HL-60/S4 treated with phorbol 12-myristate 13-acetate at 8.2 ng/mL for 4 days and 3 days (cell line): ENCODE measurements around the gene RMND5B.
"Not testable (repeated sequence)": the region's sequence is repeated elsewhere in the genome, so short reads cannot be mapped to it uniquely, and the experiment has no call there.

Experiments
- in situ Hi-C: fragments of 300-500 bp; cut with MboI; formaldehyde crosslinking; loops from 2 replicates; pipeline ENCODE4 v1.15.0; 2022; ENCODE audit warnings: low sequenced_read_pairs

Gene RMND5B

DNA sequence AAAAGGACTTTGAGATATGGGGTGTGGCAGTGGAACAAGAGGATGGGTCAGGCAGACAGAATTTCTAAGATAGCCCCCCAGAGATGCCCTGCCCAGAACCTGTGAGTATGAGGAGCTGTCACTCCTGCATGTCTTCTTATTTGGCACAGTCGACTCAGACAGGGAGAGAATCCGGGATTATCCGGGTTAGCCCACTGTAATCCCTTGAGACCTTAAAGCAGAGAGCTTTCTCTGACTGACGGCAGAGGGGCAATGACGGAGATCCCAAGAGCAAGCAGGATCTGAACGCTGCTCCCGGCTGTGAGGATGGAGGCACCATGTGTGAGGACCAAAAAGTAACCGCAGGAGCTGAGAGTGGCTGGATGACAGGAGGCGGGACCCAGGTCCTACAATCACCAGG, 31.7 kb downstream of the RMND5B start:
- in situ Hi-C loops = no loop called here

GRCh38 chr5:178163772-178164735, 33.2 kb downstream of the RMND5B start:
- in situ Hi-C loops = no loop called here

GRCh38 chr5:178165581-178165980, 34.8 kb downstream of the RMND5B start:
- in situ Hi-C loops = no loop called here

DNA sequence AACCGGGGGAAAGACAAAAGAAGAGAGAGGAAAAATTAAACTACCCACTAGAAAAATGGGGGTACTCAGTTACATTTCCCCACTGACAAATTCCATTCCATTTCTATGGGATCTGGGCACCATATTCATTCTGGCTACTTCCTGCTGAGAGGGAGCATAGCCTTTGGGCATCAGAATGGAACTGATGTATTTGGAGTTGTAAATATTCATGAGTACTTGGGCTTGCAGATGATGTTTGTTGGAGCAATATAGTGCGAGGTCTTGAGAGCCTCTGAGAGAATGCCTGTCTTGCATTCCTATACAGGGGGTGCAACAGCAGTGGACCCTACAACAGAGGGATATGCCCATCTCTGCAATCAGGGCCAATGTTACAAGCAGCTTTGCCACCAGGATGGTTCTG, 39.6 kb downstream of the RMND5B start:
- in situ Hi-C loops = no loop called here

- in situ Hi-C loops = no loop called here
Observed at GRCh38 chr5:178174456-178174855, 43.6 kb downstream of the RMND5B start.

- in situ Hi-C loops = no loop called here
Observed at GRCh38 chr5:178176791-178177190, 46.0 kb downstream of the RMND5B start.

GRCh38 chr5:178177569-178177968, 46.8 kb downstream of the RMND5B start:
- in situ Hi-C loops = no loop called here

DNA sequence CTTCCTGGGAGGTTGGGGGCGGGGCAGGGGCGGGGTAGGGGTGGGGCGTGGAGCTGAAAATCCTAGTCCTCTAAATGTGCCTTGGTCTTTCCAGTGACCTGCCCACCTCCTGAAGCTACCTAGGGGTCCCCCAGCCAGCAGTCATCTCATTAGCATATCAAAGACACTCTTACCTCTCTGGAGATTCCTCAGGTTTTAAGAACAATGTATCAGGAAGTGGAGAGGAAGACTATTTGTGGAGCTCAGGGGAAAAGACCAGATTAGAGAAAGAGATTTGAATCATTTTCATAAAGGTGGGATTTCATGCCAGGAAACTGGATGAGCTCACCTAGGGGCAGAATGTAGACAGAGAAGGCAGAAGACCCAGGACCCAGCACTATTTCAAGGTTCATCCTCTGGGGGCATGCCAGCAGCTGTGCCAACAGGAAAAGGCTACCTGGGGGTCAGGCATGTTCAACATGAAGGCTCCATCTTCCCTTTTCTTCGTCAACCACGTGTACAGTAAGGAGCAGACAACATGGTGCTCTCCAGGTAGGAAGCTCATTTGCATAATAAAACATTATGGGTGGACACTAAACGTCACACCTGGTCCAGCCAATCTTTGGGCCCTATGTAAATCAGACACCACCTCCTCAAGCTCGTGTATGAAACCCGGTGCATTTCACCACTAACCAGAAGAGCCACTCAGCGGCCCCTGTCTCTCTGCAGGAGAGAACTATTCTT, 49.5 kb downstream of the RMND5B start:
- in situ Hi-C loops = no loop called here

GRCh38 chr5:178182158-178182876, 51.5 kb downstream of the RMND5B start:
- in situ Hi-C loops = no loop called here

DNA sequence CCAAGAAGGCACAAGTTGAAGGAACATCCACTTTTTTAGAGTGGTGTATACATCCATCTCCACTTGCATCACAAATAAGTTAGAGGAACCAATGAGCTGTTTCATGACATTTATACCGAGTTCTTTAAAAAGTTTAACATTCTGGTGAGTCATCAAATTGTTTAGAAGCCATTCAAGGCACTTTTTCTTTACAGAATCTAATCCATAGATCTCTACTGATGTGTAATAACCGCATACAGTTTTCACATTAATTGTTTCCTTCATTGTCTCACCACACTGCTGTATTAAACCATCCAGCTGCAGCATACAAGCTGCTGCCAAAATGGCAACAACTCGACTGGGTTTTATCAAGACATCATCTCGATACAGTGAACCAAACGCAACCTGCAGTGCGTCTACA, 55.6 kb downstream of the RMND5B start:
- in situ Hi-C loops = no loop called here

GRCh38 chr5:178187014-178187413, 56.2 kb downstream of the RMND5B start, which contains the start of gene GMCL2:
Gene GMCL2, minus strand, starts transcription at chr5:178187371. Its CDS starts 72 bp downstream, at chr5:178187299.
- in situ Hi-C loops = no loop called here

- in situ Hi-C loops = no loop called here
Observed at GRCh38 chr5:178189433-178189832, 58.6 kb downstream of the RMND5B start.

DNA sequence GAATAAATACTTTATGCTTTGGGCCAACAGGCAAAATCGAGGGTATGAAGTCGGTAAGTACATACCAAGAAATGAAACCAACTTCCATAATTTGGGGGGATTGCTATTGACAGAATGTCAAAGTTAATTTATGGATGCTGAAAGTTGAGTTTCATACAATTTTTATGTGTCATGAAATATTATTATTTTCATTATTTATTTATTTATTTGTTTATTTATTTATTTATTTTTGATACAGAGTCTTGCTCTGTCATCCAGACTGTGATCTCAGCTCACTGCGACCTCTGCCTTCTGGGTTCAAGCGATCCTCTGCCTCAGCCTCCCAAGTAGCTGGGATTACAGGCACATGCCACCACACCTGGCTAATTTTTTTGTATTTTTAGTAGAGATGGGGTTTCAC, 60.8 kb downstream of the RMND5B start:
- in situ Hi-C loops = no loop called here

- in situ Hi-C loops = no loop called here
Observed at GRCh38 chr5:178192244-178192643, 61.4 kb downstream of the RMND5B start.

DNA sequence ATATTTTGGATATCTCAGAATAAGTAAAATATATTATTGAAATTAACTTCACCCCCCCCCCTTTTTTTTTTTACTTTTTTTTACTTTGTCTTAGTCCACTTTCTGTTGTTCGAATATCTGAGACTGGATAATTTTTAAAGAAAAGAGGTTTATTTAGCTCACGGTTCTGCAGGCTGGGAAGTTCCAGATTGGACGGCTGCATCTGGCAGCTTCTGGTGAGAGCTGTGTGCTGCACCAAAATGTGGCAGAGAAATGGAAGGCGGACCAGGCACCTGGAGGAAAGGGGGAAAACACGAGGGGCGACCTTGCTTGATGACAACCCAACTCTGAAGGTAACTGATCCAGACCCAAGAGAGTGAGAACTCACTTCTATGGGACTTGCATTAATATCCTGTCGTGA, 62.0 kb downstream of the RMND5B start:
- in situ Hi-C loops = no loop called here

- in situ Hi-C loops = no loop called here
Observed at GRCh38 chr5:178193251-178193809, 62.5 kb downstream of the RMND5B start.

DNA sequence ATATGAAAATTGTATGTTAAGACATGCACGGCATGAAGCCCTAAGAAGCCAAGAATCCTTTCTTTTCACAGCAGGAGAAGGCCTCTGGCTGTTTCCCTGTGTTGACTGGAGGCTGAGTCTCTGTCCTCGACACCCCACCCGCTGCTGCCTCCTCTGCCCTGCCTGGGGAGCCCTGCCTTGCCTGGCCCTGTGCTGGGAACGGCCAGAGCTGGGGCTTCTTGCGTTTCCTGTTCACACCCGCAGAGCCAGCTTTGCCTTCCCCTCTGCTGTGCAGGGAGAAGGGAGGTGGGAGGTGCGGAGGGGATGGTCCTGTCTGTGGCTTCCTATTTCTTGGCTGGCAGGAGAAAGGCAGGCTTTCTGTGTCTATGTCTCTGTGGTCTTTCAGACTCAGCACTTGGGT, 63.2 kb downstream of the RMND5B start:
- in situ Hi-C loops = no loop called here

GRCh38 chr5:178196281-178196812, 65.5 kb downstream of the RMND5B start:
- in situ Hi-C loops = no loop called here

- in situ Hi-C loops = no loop called here
Observed at GRCh38 chr5:178196986-178197385, 66.2 kb downstream of the RMND5B start.

DNA sequence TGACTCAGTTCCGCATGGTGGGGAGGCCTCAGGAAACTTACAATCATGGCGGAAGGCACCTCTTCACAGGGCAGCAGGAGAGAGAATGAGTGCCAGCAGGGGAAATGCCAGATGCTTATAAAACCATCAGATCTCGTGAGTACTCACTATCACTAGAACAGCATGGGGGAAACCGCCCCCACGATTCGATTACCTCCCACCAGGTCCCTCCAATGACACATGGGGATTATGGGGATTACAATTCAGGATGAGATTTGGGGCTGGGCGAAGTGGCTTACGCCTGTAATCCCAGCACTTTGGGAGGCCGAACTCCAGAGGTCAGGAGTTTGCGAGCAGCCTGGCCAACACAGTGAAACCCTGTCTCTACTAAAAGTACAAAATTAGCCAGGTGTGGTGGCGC, 67.3 kb downstream of the RMND5B start:
- in situ Hi-C loops = not testable (repeated sequence)

DNA sequence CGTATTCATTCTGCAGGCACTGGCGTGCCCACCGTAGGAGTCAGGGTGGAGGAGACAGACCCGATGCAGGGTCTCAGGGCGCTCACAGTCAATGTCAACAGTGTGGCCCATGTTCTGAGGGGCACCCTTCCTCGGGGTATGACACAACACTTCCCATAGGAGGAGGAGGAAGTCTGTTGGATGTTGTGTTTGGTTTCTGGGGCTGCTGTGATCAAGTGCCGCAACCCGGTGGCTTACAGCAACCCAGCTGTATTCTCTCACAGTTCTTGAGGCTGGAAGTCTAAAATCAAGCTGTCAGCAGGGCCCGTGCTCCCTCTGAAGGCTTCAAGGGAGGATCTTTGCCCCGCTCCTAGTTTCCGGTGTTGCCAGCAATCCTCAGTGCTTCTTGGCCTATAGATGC, 67.9 kb downstream of the RMND5B start:
- in situ Hi-C loops = no loop called here
